Ammon's horn (tissue), 1 donor: ENCODE measurements around the gene PPM1L.

ENCODE experiments used
- DNase-seq: peaks from one replicate; pipeline ENCODE4 v3.0.0-alpha.2; 2016; ENCODE audit warnings: low spot score

The PPM1L gene

GRCh38 chr3:161042023-161042501, 286.0 kb downstream of the PPM1L start:
- DNase-seq: no peak

- DNase-seq: no peak
These were observed 287.5 kb downstream of the PPM1L start for GRCh38 chr3:161043336-161044035.

- DNase-seq: no peak
These were observed 293.7 kb downstream of the PPM1L start for GRCh38 chr3:161049683-161050248.

GRCh38 chr3:161050935-161051334, 294.9 kb downstream of the PPM1L start:
- no peak for DNase-seq

GRCh38 chr3:161051856-161052255, 295.8 kb downstream of the PPM1L start:
- no peak for DNase-seq

GRCh38 chr3:161054860-161055604, 299.0 kb downstream of the PPM1L start:
- no peak for DNase-seq

- DNase-seq: no peak
These were observed 308.4 kb downstream of the PPM1L start for GRCh38 chr3:161064413-161064812.

GRCh38 chr3:161066930-161067329, 310.9 kb downstream of the PPM1L start:
- no peak for DNase-seq

GRCh38 chr3:161067335-161067734, 311.3 kb downstream of the PPM1L start:
- no peak for DNase-seq

- DNase-seq: peak; percentile 54
These were observed 313.6 kb downstream of the PPM1L start for GRCh38 chr3:161069511-161070251.

GRCh38 chr3:161070252-161070930, 314.4 kb downstream of the PPM1L start:
- no peak for DNase-seq

GRCh38 chr3:161070980-161071663, 315.1 kb downstream of the PPM1L start:
- DNase-seq: no peak

GRCh38 chr3:161072211-161072621, 316.2 kb downstream of the PPM1L start:
- no peak for DNase-seq

- DNase-seq: no peak
These were observed 316.7 kb downstream of the PPM1L start for GRCh38 chr3:161072751-161073150.

- DNase-seq: no peak
These were observed 317.1 kb downstream of the PPM1L start for GRCh38 chr3:161073181-161073580.

- no peak for DNase-seq
These were observed 325.6 kb downstream of the PPM1L start for GRCh38 chr3:161081633-161082032.

GRCh38 chr3:161082063-161082462, 326.0 kb downstream of the PPM1L start:
- no peak for DNase-seq

- DNase-seq: no peak
These were observed 327.1 kb downstream of the PPM1L start for GRCh38 chr3:161083131-161083530.

- no peak for DNase-seq
These were observed 328.2 kb downstream of the PPM1L start for GRCh38 chr3:161084277-161084676.

GRCh38 chr3:161093895-161094294, 337.9 kb downstream of the PPM1L start:
- DNase-seq: no peak

- DNase-seq: no peak
These were observed 340.8 kb downstream of the PPM1L start for GRCh38 chr3:161096771-161097367.
